Bronchial epithelial cell (primary cell): ENCODE data around the gene FAM53A. TPM values are rescaled to one million over a fixed set of nuclear protein-coding genes. Genes with fewer than 3 reads are reported as not detected.
A peak's percentile ranks its signal among the peaks of the same experiment; 100 is the strongest.

Experiments used
- DNase-seq: peaks from one replicate; pipeline ENCODE4 v3.0.0-alpha.2; 2010; ENCODE audit warnings: low read depth
- FAIRE-seq: peaks from 2 replicates; lab custom pipeline; 2011; peaks lifted over from hg19 to GRCh38; lab: Jason Lieb, UNC
- H3K27me3 ChIP-seq: 2 replicates; pipeline ENCODE4 v1.5.1; 2011; ENCODE audit warnings: low read length; ENCODE audit not compliant: control insufficient read depth, insufficient read depth
- H3K36me3 ChIP-seq: 2 replicates; pipeline ENCODE4 v1.5.1; 2011; ENCODE audit warnings: low read length; ENCODE audit not compliant: control insufficient read depth, insufficient read depth
- H3K4me3 ChIP-seq: 2 replicates; pipeline ENCODE4 v1.5.1; 2011; ENCODE audit warnings: mild to moderate bottlenecking, low read depth, low read length, control low read depth
- total RNA-seq: library from RNA; depleted of rRNA; stranded (reverse); fragments of >200 nt; gene quantifications from 2 replicates; pipeline ENCODE4 v1.2.1, GENCODE V29; 2014
- TF ChIP-seq, protein P1 (sequence below): IDR thresholded peaks from 2 replicates; pipeline ENCODE4 v1.5.1; 2011; ENCODE audit warnings: mild to moderate bottlenecking, moderate library complexity, low read length, control low read depth, inconsistent platforms; ENCODE audit not compliant: insufficient read depth, severe bottlenecking

Gene FAM53A
- total RNA-seq, 1 donor from 2014 or later, result 0.79 TPM

DNA sequence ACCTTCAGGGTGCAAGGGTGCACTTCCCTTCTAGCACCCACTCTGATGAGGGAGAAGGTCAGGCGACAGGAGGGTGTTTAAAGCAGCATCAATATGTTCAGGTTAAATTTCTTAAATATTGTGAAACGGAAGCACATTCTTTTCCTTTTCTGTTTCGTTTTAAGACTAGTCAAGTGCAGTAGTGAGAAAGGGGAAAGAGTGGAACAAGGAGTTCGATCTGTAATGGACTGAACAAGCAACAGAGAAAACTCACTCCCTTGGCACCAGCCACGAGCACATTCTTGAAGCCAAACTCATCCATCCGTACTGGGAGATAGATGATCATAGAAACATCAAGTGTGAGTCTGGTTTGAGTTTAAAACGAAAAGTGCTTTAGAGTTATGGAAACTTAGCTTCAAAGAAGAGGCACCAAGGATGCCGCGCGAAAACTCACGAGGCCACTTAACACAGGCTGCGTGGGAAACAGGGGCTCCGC is 815 bp downstream of the FAM53A start:
- H3K4me3 ChIP-seq, result peak overlapping the region; percentile 54
- DNase-seq, result peak; percentile 66
- H3K27me3 ChIP-seq, result no peaks in the 10 kb centered on the region
- TF ChIP-seq, protein P1, sequence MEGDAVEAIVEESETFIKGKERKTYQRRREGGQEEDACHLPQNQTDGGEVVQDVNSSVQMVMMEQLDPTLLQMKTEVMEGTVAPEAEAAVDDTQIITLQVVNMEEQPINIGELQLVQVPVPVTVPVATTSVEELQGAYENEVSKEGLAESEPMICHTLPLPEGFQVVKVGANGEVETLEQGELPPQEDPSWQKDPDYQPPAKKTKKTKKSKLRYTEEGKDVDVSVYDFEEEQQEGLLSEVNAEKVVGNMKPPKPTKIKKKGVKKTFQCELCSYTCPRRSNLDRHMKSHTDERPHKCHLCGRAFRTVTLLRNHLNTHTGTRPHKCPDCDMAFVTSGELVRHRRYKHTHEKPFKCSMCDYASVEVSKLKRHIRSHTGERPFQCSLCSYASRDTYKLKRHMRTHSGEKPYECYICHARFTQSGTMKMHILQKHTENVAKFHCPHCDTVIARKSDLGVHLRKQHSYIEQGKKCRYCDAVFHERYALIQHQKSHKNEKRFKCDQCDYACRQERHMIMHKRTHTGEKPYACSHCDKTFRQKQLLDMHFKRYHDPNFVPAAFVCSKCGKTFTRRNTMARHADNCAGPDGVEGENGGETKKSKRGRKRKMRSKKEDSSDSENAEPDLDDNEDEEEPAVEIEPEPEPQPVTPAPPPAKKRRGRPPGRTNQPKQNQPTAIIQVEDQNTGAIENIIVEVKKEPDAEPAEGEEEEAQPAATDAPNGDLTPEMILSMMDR, result no peak
- no peaks in the 10 kb centered on the region for H3K36me3 ChIP-seq
- FAIRE-seq, result peak; percentile 97

DNA sequence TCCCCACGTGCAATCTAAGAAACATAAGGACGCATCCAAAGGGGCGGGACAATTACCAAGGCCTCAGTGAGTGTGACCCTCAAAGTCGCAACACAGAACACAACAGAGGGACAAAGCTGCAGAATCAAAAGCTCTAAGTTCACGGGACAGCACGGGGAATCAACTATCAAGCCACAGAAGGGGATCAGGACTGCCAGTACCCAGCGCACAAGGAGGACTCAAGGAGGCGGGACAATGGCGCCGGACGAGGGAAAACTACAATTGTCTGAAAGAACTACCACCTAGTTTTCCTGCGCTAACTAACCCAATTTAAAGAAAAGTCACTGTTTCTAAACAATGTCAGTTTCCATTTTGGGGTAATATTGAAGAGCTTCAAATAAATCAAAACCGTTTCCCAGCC is 1.3 kb downstream of the FAM53A start:
- no peak for FAIRE-seq
- DNase-seq, result no peak
- H3K27me3 ChIP-seq, result no peaks in the 10 kb centered on the region
- no peak overlapping the region for H3K4me3 ChIP-seq
- TF ChIP-seq, protein P1, result no peak
- no peaks in the 10 kb centered on the region for H3K36me3 ChIP-seq

DNA sequence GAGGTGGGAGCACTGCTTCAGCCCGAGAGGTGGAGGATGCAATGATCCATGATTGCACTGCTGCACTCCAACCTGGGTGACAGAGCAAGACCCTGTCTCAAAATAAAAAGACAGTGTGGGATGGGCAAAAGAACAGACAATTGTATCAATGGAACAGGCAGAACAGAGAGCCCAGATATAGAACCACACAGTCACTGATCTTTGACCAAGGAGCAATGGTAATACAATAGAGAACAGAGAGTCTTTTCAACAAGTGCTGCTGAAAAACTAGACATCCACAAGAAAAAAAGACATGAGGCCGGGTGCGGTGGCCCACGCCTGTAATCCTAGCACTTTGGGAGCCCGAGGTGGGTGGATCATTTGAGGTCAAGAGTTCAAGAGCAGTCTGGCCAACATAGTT is 5.9 kb downstream of the FAM53A start:
- no peak for FAIRE-seq
- TF ChIP-seq, protein P1, result no peak
- Histone ChIP-seq H3K36me3 (no peaks in the 10 kb centered on the region), H3K4me3 (no peak overlapping the region), H3K27me3 (no peaks in the 10 kb centered on the region)
- no peak for DNase-seq

DNA sequence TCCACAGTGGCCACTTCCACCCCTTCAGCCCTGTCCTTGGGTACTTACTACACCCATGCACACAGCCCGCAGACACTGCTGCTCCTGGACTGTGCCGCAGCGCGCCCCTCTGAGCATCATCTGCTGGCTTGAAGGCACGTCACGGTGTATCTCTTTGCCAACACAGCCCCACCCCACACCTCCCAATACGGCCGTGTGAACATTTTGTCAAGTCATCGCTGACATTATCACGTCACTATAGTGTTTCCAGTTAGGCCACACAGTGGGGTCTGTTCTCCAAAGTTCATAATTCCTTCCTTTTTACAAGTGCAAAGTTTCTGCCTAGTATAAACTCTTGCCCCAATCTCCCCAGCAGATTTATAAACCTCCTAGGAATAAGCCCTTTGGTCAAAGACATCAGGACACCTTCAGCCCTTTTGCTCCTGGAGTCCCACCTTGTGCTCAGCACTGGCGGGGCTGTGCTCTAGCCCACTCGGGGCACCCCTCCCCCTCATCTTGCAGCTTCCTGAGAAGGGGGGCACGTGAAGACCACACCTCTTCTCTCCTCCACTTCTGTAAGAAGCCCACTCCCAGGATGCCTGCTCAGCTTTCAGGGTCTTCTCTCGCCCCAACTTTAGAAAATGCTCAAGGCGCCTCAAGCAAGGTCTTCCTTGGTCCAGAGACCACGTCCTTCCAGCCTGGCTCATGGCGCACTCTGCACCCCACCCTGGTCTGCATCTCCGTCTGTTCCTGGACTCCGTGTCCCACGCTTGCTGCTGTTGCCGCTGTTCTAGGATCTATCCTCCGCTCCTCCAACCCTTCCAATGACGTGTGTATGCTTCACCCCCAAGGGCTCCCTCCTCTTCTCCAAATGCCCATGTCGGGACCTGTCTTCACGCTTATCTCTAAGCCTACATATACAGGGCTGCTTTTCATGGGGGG is 7.2 kb downstream of the FAM53A start:
- no peak for FAIRE-seq
- TF ChIP-seq, protein P1, result no peak
- no peak overlapping the region for H3K4me3 ChIP-seq
- no peak for DNase-seq
- H3K36me3 ChIP-seq, result no peaks in the 10 kb centered on the region
- H3K27me3 ChIP-seq, result no peaks in the 10 kb centered on the region

DNA sequence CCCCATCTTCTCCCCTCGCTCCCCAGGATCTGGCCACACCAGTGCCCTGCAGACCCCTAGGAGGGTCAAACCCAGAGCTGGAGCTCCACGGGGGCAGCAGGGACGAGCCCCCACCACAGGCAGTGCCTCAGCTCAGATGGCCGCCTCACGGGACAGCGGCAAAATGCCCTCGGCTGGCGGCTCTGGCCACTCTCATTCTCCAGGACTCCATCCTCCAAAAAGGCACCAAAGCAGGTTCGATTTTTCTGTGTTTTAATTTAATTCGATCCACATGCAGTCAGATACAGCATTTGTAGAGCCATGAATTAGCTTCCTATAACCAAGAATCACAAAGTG is 8.3 kb downstream of the FAM53A start:
- Histone ChIP-seq H3K36me3 (no peaks in the 10 kb centered on the region), H3K27me3 (no peaks in the 10 kb centered on the region), H3K4me3 (no peak overlapping the region)
- no peak for FAIRE-seq
- TF ChIP-seq, protein P1, result no peak
- DNase-seq, result no peak
